Stimulated activated naive CD4-positive, alpha-beta T cell treated with Interleukin-2 at 50 U/mL for 16 hours (primary cell): ENCODE results near the gene ZNF747.

Source experiments
- DNase-seq: peaks from one replicate; lab custom pipeline; 2025; lab: John Stamatoyannopoulos, UW

Gene ZNF747

DNA sequence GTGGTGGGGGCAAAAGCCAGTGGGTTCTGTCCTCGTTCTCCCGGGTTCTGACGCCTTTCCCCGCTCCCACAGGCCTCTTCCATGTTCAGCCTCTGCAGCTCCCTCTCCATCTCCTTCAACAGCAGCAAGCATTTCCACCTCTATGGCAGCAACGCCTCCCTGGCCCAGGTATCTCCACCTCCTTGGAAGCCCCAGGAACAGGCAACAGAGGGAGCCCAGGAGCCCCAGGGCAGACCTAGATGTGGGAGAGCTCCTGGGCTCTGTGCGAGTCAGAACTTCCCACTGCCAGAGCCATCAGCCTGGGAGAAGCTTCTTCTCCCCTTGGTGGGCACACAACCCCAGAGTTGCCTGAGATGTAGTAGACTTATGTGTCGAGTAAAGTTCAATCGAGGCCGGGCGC, 16.1 kb downstream of the ZNF747 start:
- DNase-seq = no peak

DNA sequence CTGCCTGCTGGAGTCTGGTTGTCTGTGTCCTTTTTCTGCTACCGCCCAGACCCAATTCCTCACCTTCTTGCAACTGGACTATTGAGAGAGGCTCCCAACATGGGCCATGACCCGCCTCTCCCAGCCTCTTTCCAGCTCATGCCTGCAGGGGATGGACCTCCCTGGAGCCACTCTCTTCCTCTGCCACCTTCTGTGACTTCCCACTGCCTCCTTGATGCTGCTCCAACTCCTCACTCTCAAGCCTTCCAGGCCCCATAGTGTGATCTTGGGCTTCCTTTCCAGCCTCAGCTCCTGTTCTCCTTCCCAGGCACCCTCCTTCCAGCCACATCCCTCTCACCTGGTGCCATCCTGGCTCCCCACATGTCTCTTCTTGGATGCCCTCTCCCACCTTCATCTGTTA, 19.4 kb downstream of the ZNF747 start:
- no peak for DNase-seq

DNA sequence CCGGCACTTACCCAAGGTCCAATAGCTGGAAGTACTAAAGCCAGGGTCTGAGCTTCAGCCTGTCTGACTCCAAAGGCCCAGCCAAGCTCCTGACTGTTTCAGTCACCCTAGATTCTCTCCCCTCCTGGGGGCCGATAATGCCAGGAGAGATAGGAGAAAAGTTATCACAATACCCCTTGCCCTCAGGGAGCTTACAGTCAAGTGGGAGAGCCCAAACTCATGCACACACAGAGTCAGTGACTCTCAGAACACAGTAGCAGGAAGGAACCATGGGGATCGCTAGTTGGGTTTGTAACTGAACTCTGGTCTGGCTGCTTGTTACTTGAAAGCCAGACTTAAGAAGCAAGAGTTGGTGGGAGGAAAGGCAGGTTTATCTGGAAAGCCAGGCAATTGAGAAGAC, 23.1 kb downstream of the ZNF747 start:
- DNase-seq = no peak

DNA sequence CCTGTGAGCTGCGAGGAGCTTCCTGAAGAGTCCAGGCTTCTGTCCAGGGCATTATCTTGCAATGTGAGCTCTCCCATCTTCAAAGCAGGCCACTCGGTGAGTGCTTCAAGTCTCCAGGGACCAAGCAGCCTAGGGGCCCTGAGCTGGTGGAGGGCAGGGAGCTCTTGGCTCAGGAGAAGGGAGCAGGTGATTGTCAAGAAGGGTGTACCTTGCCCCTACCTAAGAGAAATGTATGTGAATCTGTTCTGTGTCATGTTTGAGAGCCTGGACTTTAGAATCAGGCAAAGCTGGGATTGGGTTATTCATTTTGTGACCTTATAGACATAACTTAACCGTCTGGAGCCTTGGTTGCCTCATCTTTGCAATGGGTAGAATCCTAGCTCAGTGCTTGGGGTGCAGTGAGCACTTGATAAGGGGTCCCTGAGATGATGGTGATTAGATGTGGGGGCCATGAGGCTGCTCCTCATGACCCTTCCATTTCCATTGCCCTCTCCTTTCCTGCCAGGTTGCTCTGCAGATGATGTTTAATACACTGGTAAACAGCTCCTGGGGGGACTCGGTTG, 24.2 kb downstream of the ZNF747 start:
- DNase-seq = no peak

DNA sequence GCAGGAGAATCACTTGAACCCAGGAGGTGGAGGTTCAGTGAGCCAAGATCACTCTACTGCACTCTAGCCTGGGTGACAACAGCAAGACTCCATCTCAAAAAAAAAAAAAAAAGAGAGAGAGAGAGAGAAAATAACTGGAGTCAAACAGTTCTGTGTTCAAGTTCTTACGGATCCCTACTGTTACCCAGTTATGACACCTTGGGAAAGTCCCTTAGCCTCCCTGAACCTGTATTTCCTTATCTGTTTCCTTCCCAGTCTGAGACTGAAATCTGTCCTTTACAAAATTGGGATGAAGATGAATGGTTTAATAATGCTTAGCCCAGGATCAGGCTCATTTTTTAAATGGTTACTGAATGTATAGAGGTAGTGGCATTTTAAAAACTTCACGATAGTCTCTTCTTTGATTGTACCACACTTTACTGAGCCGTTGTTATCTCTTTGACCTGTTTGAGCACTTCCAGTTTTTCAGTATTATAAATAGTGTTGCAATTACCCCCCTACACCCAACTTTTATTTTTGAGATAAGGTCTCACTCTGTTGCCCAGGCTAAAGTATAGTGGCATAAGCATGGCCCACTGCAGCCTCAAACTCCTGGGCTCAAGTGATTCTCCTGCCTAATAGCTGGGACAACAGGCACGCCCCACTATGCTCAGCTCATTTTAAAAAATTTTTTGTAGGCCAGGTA, 25.4 kb downstream of the ZNF747 start:
- no peak for DNase-seq

DNA sequence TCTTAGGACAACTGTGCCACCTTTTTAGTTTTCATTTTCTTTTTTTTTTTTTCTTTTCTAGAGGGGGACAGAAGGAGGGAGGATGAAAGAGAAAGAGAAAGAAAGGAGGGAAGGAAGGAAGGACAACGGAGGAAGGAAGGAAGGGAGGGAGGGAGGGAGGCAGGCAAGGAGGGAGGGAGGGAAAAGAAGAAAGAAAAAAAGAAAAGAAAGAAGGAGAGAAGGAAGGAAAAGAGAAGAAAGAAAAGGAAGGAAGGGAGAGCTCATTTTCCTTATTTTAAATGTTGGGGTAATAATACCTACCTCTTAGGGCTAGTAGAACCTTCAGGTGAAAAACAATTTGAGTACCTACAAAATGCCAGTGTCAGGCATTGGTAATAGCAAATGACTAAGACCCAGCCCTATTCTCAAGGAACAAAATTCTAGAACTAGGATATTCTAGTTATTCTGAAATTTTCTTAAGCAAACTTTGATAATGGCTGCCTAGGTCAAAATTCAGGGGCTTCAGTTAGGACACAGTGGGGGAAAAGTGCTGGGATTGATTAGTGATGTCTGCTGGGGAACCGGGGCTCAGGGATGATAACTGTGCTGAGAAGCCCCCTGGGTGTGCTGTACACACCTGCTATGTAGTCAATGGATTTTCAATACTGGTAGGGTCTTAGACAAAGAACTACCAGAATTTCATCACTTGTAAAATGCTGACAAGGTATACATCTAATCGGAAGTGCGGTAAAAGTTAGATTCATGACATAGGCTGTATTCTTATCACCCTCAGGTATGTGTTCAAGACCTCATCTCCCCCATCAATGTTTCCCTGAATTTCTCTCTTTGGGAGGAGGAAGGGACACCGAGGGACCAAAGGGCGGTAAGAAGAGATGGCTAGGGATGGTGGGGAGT, 31.0 kb downstream of the ZNF747 start:
- DNase-seq = no peak

DNA sequence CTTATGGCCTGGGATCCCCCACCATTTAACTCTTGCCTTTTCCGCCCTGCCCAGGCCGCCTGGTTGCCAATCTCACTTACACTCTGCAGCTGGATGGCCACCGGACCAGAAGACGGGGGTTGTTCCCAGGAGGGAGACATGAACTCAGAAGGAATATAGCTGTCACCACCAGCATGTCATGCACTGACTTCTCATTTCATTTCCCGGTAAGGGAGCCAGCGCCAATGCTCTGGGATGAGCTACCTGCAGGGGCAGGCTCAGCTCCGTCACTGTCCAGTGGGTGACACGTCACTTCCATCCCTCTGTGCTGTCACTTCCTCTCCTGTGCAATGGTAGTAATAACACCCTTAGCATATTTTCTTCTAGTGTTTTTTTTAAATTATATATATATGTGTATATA, 35.4 kb downstream of the ZNF747 start:
- DNase-seq = no peak

DNA sequence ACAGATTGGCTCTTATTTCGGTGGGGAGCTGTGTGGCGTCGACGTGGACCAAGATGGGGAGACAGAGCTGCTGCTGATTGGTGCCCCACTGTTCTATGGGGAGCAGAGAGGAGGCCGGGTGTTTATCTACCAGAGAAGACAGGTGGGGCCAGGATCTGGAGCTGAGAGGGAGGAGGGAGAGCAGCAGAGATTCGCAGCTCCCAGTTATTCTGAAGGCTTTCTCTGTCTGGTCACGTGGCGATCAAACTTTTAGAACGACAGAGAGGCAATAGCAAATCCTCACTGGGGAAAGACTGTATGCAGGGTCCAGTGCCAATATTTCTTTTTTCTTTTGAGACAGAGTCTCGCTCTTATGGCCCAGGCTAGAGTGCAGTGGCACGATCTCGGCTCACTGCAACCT, 39.9 kb downstream of the ZNF747 start:
- no peak for DNase-seq

DNA sequence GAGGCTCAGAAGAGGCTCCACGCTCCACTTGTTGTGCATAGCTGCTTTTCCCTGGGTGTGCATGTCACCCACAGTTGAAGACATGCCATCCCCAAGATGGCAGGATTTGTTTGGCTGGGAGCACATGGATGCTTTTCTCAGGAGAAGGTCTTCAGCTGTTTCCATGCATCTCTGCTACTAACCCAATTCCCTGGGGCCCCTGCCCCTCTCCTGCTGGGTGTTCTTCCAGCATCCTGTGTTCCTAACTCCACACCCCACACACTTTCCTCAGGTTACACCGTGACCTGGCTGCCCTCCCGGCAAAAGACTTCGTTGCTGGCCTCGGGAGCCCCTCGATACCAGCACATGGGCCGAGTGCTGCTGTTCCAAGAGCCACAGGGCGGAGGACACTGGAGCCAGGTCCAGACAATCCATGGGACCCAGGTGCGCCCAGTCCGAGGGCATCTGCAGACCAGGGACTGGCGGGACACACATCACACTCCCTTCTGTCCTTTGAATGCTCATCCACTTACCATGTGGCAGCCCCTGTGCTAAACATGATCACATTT, 40.6 kb downstream of the ZNF747 start:
- no peak for DNase-seq

DNA sequence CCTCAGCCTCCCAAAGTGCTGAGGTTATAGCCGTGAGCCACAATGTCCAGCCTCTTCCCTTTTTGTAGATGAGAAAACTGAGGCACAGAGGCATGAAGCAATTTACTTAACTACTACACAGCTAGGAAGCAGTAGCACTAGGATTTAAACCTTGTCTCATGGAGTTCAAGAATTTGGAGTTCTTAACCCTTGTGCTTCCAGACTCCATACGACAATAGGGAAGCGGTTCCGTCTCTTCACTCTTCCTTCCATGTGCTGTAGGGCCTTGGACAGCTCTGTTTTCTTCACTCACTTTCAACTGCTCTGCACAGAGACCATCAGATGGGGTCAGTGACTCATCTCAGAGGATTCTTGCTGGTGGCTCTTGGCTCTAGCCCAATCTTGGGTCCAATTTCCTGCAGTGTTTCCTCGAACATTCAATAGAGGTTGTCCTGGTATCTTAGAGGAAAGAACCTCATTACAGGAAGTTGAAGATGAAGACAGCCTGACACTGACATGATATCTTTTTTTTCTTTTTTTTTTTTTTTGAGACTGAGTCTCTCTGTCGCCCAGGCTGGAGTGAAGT, 42.8 kb downstream of the ZNF747 start:
- no peak for DNase-seq

DNA sequence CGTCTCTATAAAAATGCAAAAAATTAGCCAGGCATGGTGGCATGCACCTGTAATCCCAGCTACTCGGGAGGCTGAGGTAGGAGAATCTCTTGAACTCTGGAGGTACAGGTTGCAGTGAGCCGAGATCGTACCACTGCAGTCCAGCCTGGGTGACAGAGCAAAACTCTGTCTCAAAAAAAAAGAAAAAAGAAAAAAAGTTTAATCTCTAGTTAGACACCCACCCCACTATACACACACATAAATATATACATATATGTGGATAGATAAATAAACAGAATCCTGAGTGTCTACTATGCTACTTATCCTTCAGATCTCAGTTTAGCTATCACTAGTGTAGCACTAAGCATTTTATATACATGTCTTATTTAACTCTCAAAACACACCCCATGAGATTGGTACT, 43.4 kb downstream of the ZNF747 start:
- no peak for DNase-seq

DNA sequence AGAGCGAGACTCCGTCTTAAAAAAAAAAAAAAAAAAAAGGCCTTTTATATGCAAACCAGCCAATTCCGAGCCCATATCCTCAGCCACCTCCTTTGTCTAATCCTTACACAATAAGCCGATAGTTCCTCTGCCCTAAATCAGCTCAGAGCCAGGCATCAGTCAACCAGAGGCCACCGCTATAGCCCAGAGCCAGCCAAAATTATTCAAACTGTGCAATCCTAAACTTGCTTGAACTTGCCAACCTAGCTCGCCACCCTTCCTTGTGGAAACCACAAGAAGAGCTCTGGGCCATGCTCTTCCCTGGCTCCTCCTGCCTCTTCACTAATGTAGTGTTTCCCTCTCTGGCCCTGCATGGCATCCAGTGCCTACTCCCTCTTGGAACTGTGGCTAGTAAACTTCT, 44.4 kb downstream of the ZNF747 start:
- DNase-seq = no peak

DNA sequence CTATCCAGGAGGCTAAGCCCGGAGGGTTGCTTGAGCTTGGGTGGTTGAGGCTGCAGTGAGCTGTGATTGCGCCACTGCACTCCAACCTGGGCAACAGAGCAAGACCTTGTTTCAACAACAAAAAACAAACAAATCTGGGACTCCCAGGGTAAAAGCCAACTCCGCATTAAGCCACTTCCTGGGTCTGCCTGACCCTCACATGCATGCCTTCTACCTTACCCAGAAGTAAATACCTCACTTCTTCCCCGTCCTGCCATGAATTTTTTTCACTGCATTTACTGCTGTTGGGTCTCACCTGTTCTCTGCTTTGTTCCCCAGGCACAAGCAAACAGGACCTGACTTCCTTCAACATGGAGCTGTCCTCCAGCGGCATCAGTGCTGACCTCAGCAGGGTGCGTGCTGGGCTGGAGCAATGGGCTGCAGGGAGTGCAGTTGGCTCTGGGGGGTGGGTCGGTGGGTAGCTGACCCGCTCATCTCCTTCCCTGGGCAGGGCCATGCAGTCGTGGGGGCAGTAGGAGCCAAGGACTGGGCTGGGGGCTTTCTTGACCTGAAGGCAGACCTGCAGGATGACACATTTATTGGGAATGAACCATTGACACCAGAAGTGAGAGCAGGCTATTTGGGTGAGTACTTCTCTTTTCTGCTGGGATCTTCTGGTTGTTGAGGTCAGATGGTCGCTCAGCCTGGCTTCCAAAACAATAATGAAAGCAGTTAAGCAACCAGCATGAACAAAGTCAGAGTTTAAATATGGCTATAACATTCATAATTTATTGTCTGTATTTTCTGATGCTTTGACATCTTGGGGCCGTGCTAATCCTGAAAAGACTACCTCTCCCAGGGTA, 45.7 kb downstream of the ZNF747 start:
- DNase-seq = no peak

DNA sequence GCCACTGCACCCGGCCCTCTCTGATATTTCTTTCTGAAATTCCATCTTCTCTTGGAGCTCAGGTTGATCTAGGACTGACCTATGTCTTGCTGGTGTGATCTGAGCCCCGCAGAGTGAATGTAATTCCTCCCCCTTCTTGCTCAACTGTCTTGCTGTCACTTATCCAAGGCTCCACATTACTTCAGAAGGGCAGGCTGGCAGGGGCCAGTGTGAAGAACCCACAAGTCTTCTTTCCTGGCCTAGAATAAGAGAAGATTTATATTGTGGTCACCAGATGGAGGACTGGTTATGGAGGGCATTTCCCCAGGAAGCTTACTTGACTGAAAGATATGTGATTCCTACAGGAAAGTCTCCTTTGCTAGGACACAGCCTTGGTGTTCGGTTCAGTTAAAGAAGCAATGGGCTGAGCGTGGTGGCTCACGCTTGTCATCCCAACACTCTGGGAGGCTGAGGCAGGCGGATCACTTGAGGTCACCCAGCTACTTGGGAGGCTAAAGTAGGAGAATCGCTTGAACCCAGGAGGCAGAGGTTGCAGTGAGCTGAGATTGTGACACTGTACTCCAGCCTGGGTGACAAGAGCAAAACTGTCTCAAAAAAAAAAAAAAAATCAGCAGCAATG, 48.7 kb downstream of the ZNF747 start:
- DNase-seq = no peak

DNA sequence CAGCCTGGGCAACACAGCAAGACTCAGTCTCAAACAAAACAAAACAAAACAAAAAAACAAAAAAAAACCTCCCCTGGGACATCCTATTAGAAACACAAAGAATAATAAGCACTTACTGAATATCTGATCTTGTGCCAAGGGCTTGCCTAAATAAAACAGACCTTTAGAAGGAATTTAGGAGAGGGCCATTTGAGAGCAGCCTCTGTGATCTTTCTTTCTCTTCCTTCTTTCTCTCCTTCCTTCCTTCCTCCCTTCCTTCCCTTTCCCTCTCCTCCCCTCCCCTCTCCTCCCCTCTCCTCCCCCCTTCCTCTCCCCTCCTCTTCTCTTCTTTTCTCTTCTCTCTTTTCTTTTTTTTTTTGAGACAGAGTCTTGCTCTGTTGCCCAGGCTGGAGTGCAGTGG, 49.8 kb downstream of the ZNF747 start:
- no peak for DNase-seq

DNA sequence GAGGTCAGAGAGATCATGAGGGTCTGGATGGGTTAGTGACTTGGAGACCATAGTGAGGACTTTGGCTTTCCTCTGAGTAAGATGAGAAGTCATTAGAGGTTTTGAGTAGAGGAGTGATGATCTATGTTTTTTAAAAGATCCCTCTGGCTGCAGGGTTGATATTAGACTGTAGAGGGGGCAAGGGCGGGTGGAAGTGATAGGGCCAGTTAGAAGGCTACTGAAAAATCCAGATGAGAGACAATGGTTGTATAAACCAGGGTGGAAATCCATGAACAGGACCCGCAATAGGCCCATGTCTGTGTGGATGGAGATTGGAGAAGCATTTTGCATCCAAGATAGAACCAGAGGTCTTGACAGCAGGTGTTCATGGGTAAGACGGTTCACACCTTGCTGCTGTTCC, 52.3 kb downstream of the ZNF747 start:
- no peak for DNase-seq

DNA sequence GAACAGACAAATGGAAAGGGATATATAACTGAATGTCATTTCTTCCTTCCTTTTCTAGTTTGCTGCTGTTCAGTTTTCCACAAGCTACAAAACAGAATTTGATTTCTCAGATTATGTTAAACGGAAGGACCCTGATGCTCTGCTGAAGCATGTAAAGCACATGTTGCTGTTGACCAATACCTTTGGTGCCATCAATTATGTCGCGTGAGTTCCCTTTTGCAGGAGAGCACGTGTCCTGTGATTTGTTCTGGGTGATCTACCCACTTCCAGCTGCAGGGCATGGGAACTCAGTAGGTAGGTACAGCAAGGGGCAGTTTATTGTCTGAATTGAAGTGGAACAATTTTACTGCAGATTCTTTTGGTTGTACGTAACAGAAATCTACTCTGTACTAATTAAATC, 53.3 kb downstream of the ZNF747 start:
- no peak for DNase-seq
